GM23338 (cell line): ENCODE data around the gene AHNAK2. TPM values are rescaled to one million over a fixed set of nuclear protein-coding genes. Genes with fewer than 3 reads are reported as not detected.

ENCODE experiments used
- ATAC-seq: fragments of 200-7000 bp; cut with Tn5 transposase; 3 replicates; pipeline ENCODE4 v1.9.1; 2020
- DNase-seq: peaks from one replicate; pipeline ENCODE4 v3.0.0-alpha.2; 2015; ENCODE audit warnings: low spot score
- H2AFZ ChIP-seq: fragments of 200-600 bp; sonication (generic); 2 replicates; pipeline ENCODE4 v1.8.0; 2016; ENCODE audit warnings: antibody characterized with exemption, mild to moderate bottlenecking, moderate library complexity
- H3F3A ChIP-seq: fragments of 200-600 bp; sonication (generic); replicated peaks from 2 replicates; pipeline ENCODE4 v1.8.0; 2017; ENCODE audit warnings: antibody characterized with exemption, mixed run types, low read depth
- H3K27ac ChIP-seq: fragments of 200-600 bp; sonication (generic); 2 replicates; pipeline ENCODE4 v1.6.1; 2016; ENCODE audit warnings: low read depth
- H3K27me3 ChIP-seq: fragments of 200-600 bp; sonication (generic); 2 replicates; pipeline ENCODE4 v1.8.0; 2016; ENCODE audit warnings: mild to moderate bottlenecking, mixed run types, moderate library complexity; ENCODE audit not compliant: insufficient read depth
- H3K36me3 ChIP-seq: fragments of 200-600 bp; sonication (generic); 2 replicates; pipeline ENCODE4 v1.8.0; 2016; ENCODE audit warnings: mild to moderate bottlenecking; ENCODE audit not compliant: insufficient read depth
- H3K4me1 ChIP-seq: fragments of 200-600 bp; sonication (generic); 2 replicates; pipeline ENCODE4 v1.8.0; 2016; ENCODE audit warnings: mild to moderate bottlenecking, moderate library complexity; ENCODE audit not compliant: insufficient read depth
- H3K4me2 ChIP-seq: fragments of 200-600 bp; sonication (generic); 2 replicates; pipeline ENCODE4 v1.7.1; 2017; ENCODE audit warnings: mixed run types
- H3K4me3 ChIP-seq: fragments of 200-600 bp; sonication (generic); 2 replicates; pipeline ENCODE4 v1.6.1; 2016; ENCODE audit warnings: mixed run types
- H3K79me2 ChIP-seq: fragments of 200-600 bp; sonication (generic); replicated peaks from 2 replicates; pipeline ENCODE4 v1.8.0; 2017; ENCODE audit warnings: mild to moderate bottlenecking; ENCODE audit not compliant: insufficient read depth
- H3K9me2 ChIP-seq: fragments of 200-600 bp; sonication (generic); 2 replicates; pipeline ENCODE4 v1.8.0; 2017; ENCODE audit not compliant: insufficient read depth
- H4K20me1 ChIP-seq: fragments of 200-600 bp; sonication (generic); replicated peaks from 2 replicates; pipeline ENCODE4 v1.8.0; 2017; ENCODE audit warnings: mild to moderate bottlenecking; ENCODE audit not compliant: insufficient read depth
- H3K27ac Mint-ChIP-seq: 2 replicates; pipeline ENCODE4 v1.8.0; 2020; ENCODE audit warnings: inconsistent platforms, mild to moderate bottlenecking, moderate library complexity, mixed read lengths
- H3K27me3 Mint-ChIP-seq: 3 replicates; pipeline ENCODE4 v1.8.0; 2022; ENCODE audit warnings: low read depth, mild to moderate bottlenecking, moderate library complexity, mixed read lengths, inconsistent platforms; ENCODE audit not compliant: insufficient read depth, poor library complexity
- H3K36me3 Mint-ChIP-seq: 3 replicates; pipeline ENCODE4 v1.8.0; 2021; ENCODE audit warnings: low read depth, mild to moderate bottlenecking, inconsistent platforms, moderate library complexity, mixed read lengths
- H3K4me1 Mint-ChIP-seq: 3 replicates; pipeline ENCODE4 v1.8.0; 2020; ENCODE audit warnings: mild to moderate bottlenecking, inconsistent platforms, mixed read lengths
- H3K4me3 Mint-ChIP-seq: 3 replicates; pipeline ENCODE4 v1.8.0; 2021; ENCODE audit warnings: moderate library complexity, mild to moderate bottlenecking, inconsistent platforms, mixed read lengths
- H3K9me3 Mint-ChIP-seq: 3 replicates; pipeline ENCODE4 v1.8.0; 2020; ENCODE audit warnings: moderate library complexity, mild to moderate bottlenecking, inconsistent platforms, mixed read lengths
- CREB1 ChIP-seq: fragments of 250-450 bp; sonication (Bioruptor Pico); IDR thresholded peaks from 2 replicates; pipeline ENCODE4 v1.5.0; 2020; ENCODE audit warnings: low read depth, mild to moderate bottlenecking, moderate library complexity
- EZH2phosphoT487 ChIP-seq: fragments of 200-600 bp; sonication (generic); IDR thresholded peaks from one replicate; pipeline ENCODE4 v1.8.1; 2018; ENCODE audit warnings: antibody characterized with exemption; ENCODE audit not compliant: unreplicated experiment
- JUNB ChIP-seq: IDR thresholded peaks from one replicate; pipeline ENCODE4 v1.6.1; 2016; ENCODE audit warnings: antibody characterized with exemption; ENCODE audit not compliant: unreplicated experiment
- NANOG ChIP-seq: IDR thresholded peaks from 2 replicates; pipeline ENCODE4 v1.6.1; 2016; ENCODE audit warnings: antibody characterized with exemption, borderline replicate concordance
- REST ChIP-seq: IDR thresholded peaks from one replicate; pipeline ENCODE4 v1.6.1; 2018; ENCODE audit warnings: antibody characterized with exemption; ENCODE audit not compliant: unreplicated experiment
- ZNF331 ChIP-seq: fragments of 250-450 bp; sonication (Bioruptor Pico); IDR thresholded peaks from 2 replicates; pipeline ENCODE4 v1.5.0; 2020; ENCODE audit warnings: low read depth, mild to moderate bottlenecking, moderate library complexity
- polyA plus RNA-seq: library from polyadenylated mRNA; unstranded; fragments of >200 nt; fragmentation: Nextera tagmentation; extraction: Ambion mirVana; gene quantifications from 2 replicates; pipeline ENCODE4 v1.2.1, GENCODE V29; 2016
- total RNA-seq: library from RNA; depleted of rRNA; stranded (reverse); fragments of >200 nt; shearing (Covaris generic); gene quantifications from 2 replicates; pipeline ENCODE4 v1.2.3, GENCODE V29; 2014
- TF ChIP-seq, protein P1 (sequence below): fragments of 250-450 bp; sonication (Bioruptor Pico); IDR thresholded peaks from 2 replicates; pipeline ENCODE4 v1.5.0; 2020; ENCODE audit warnings: mild to moderate bottlenecking, moderate library complexity

Gene AHNAK2
- total and polyA plus RNA-seq, 2 experiments from 2014 or later: 1.1 to 2.6 TPM

- Mint-ChIP-seq H3K4me1 (peaks cover 21% of the 10 kb centered on the region), H3K27me3 (peaks cover 11% of the 10 kb centered on the region), H3K27ac (no peak overlapping the region), H3K4me3 (no peak overlapping the region), H3K9me3 (no peaks in the 10 kb centered on the region), H3K36me3 (peaks cover 41% of the 10 kb centered on the region)
- peaks cover 63% of the 10 kb centered on the region for H3K79me2 ChIP-seq
- TF ChIP-seq REST (no peak), EZH2phosphoT487 (no peak), JUNB (no peak), ZNF331 (CRISPR knock-in tag) (no peak), NANOG (no peak), CREB1 (no peak)
- TF ChIP-seq, protein P1, sequence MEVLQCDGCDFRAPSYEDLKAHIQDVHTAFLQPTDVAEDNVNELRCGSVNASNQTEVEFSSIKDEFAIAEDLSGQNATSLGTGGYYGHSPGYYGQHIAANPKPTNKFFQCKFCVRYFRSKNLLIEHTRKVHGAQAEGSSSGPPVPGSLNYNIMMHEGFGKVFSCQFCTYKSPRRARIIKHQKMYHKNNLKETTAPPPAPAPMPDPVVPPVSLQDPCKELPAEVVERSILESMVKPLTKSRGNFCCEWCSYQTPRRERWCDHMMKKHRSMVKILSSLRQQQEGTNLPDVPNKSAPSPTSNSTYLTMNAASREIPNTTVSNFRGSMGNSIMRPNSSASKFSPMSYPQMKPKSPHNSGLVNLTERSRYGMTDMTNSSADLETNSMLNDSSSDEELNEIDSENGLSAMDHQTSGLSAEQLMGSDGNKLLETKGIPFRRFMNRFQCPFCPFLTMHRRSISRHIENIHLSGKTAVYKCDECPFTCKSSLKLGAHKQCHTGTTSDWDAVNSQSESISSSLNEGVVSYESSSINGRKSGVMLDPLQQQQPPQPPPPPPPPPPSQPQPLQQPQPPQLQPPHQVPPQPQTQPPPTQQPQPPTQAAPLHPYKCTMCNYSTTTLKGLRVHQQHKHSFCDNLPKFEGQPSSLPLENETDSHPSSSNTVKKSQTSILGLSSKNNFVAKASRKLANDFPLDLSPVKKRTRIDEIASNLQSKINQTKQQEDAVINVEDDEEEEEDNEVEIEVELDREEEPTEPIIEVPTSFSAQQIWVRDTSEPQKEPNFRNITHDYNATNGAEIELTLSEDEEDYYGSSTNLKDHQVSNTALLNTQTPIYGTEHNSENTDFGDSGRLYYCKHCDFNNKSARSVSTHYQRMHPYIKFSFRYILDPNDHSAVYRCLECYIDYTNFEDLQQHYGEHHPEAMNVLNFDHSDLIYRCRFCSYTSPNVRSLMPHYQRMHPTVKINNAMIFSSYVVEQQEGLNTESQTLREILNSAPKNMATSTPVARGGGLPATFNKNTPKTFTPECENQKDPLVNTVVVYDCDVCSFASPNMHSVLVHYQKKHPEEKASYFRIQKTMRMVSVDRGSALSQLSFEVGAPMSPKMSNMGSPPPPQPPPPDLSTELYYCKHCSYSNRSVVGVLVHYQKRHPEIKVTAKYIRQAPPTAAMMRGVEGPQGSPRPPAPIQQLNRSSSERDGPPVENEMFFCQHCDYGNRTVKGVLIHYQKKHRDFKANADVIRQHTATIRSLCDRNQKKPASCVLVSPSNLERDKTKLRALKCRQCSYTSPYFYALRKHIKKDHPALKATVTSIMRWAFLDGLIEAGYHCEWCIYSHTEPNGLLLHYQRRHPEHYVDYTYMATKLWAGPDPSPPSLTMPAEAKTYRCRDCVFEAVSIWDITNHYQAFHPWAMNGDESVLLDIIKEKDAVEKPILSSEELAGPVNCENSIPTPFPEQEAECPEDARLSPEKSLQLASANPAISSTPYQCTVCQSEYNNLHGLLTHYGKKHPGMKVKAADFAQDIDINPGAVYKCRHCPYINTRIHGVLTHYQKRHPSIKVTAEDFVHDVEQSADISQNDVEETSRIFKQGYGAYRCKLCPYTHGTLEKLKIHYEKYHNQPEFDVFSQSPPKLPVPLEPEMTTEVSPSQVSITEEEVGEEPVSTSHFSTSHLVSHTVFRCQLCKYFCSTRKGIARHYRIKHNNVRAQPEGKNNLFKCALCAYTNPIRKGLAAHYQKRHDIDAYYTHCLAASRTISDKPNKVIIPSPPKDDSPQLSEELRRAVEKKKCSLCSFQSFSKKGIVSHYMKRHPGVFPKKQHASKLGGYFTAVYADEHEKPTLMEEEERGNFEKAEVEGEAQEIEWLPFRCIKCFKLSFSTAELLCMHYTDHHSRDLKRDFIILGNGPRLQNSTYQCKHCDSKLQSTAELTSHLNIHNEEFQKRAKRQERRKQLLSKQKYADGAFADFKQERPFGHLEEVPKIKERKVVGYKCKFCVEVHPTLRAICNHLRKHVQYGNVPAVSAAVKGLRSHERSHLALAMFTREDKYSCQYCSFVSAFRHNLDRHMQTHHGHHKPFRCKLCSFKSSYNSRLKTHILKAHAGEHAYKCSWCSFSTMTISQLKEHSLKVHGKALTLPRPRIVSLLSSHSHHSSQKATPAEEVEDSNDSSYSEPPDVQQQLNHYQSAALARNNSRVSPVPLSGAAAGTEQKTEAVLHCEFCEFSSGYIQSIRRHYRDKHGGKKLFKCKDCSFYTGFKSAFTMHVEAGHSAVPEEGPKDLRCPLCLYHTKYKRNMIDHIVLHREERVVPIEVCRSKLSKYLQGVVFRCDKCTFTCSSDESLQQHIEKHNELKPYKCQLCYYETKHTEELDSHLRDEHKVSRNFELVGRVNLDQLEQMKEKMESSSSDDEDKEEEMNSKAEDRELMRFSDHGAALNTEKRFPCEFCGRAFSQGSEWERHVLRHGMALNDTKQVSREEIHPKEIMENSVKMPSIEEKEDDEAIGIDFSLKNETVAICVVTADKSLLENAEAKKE (CRISPR knock-in tag): no peak
- H4K20me1 ChIP-seq: peaks cover 39% of the 10 kb centered on the region
- no peaks in the 10 kb centered on the region for H3K27me3 ChIP-seq
- peaks cover 13% of the 10 kb centered on the region for H3K36me3 ChIP-seq
- DNase-seq (no peak), ATAC-seq (no peak)
- H3F3A ChIP-seq: no peaks in the 10 kb centered on the region
- no peaks in the 10 kb centered on the region for H3K9me2 ChIP-seq
- peaks cover 4% of the 10 kb centered on the region; the same call in 1 of the 2 replicates for H3K4me1 ChIP-seq
- H3K4me3 ChIP-seq: no peak overlapping the region
- no peak overlapping the region for H2AFZ ChIP-seq
- no peak overlapping the region for H3K4me2 ChIP-seq
- H3K27ac ChIP-seq: no peak overlapping the region
Measured at GRCh38 chr14:105010106-105010505, 31.9 kb upstream of the AHNAK2 start.
